ENCODE results near the gene FKBP3.

The FKBP3 gene

GRCh38 chr14:45135659-45136395 is 1.5 kb upstream of the FKBP3 start, which contains the start of gene FANCM:
Gene FANCM, plus strand, starts transcription at chr14:45135930. Its CDS starts 102 bp downstream, at chr14:45136032.
- H3K4me3 ChIP-seq (ENCODE audit: low read depth, low read length): peak within 1 kb of the TSS; percentile 92
- POLR2A ChIA-PET: no interaction called here
- CTCF ChIA-PET: interaction anchor here (1.0 to 1.4 kb wide), 4 partner anchors 14 to 222 kb away, joined by 3 to 6 read pairs (median 4); no protein-coding TSS in a partner anchor
- DNase-seq (ENCODE audit: low read depth, low spot score): peak; percentile 89
- no peak for TF ChIP-seq CTCF (IDR thresholded peaks at IDR 0.05; ENCODE audit: insufficient read depth, low read length, missing control alignments)

GRCh38 chr14:45135156-45135555 is 875 bp upstream of the FKBP3 start:
- no peak for DNase-seq (ENCODE audit: low read depth, low spot score)
- peak overlapping the region; percentile 62 for H3K4me3 ChIP-seq (ENCODE audit: low read depth, low read length)
- TF ChIP-seq CTCF (IDR thresholded peaks at IDR 0.05; ENCODE audit: insufficient read depth, low read length, missing control alignments): no peak
- ChIA-PET POLR2A (interaction anchor here (0.7 kb wide), 1 partner anchor 97 kb away, joined by 3 read pairs; no protein-coding TSS in a partner anchor), CTCF (interaction anchor here (1.0 to 2.1 kb wide), 4 partner anchors 111 to 221 kb away, joined by 3 to 11 read pairs (median 4); no protein-coding TSS in a partner anchor)

GRCh38 chr14:45133683-45134050 is 614 bp downstream of the FKBP3 start:
- TF ChIP-seq CTCF (IDR thresholded peaks at IDR 0.05; ENCODE audit: insufficient read depth, low read length, missing control alignments): no peak

GRCh38 chr14:45128963-45129629 is 5.2 kb downstream of the FKBP3 start:
- DNase-seq (ENCODE audit: low read depth, low spot score): no peak
- H3K4me3 ChIP-seq (ENCODE audit: low read depth, low read length): no peak overlapping the region
- no peak for TF ChIP-seq CTCF (IDR thresholded peaks at IDR 0.05; ENCODE audit: insufficient read depth, low read length, missing control alignments)
- POLR2A ChIA-PET: interaction anchor here (0.6 to 1.0 kb wide), 2 partner anchors 12 to 13 kb away, joined by 3 to 4 read pairs; no protein-coding TSS in a partner anchor
- CTCF ChIA-PET: interaction anchor here (1.7 to 3.2 kb wide), 2 partner anchors 139 to 216 kb away, joined by 5 to 16 read pairs; no protein-coding TSS in a partner anchor

More at GRCh38 chr14:45133683-45134050, 614 bp downstream of the FKBP3 start:
- DNase-seq (ENCODE audit: low read depth, low spot score): no peak
- POLR2A ChIA-PET: interaction anchor here (0.6 kb wide), 1 partner anchor 169 kb away, joined by 3 read pairs; no protein-coding TSS in a partner anchor
- CTCF ChIA-PET: interaction anchor here (0.8 to 2.1 kb wide), 4 partner anchors 14 to 220 kb away, joined by 3 to 11 read pairs (median 4); no protein-coding TSS in a partner anchor
- H3K4me3 ChIP-seq (ENCODE audit: low read depth, low read length): peak overlapping the region; percentile 85

- no peak overlapping the region for H3K4me3 ChIP-seq (ENCODE audit: low read depth, low read length)
- TF ChIP-seq CTCF (IDR thresholded peaks at IDR 0.05; ENCODE audit: insufficient read depth, low read length, missing control alignments): no peak
- DNase-seq (ENCODE audit: low read depth, low spot score): no peak
- POLR2A ChIA-PET: interaction anchor here (1.0 kb wide), 1 partner anchor 13 kb away, joined by 4 read pairs; no protein-coding TSS in a partner anchor
- CTCF ChIA-PET: interaction anchor here (1.5 kb wide), 1 partner anchor 142 kb away, joined by 3 read pairs; no protein-coding TSS in a partner anchor
Measured at GRCh38 chr14:45125754-45126153, 8.5 kb downstream of the FKBP3 start.

- ChIA-PET CTCF (no interaction called here), POLR2A (no interaction called here)
- no peak for DNase-seq (ENCODE audit: low read depth, low spot score)
- TF ChIP-seq CTCF (IDR thresholded peaks at IDR 0.05; ENCODE audit: insufficient read depth, low read length, missing control alignments): no peak
- no peak overlapping the region for H3K4me3 ChIP-seq (ENCODE audit: low read depth, low read length)
Measured at GRCh38 chr14:45123271-45123670, 11.0 kb downstream of the FKBP3 start.
